GM18870 (cell line): ENCODE measurements around the gene ATG7.
"Not testable (repeated sequence)": the region's sequence is repeated elsewhere in the genome, so short reads cannot be mapped to it uniquely, and the experiment has no call there.

Experiments
- ATAC-seq: cut with Tn5 transposase; IDR thresholded peaks from one replicate; pipeline ENCODE4 v1.9.1; 2021; ENCODE audit warnings: moderate library complexity; ENCODE audit not compliant: unreplicated experiment

ATG7 gene

GRCh38 chr3:11385891-11386290 is 113.7 kb downstream of the ATG7 start:
- ATAC-seq, result no peak

GRCh38 chr3:11386465-11387113 is 114.4 kb downstream of the ATG7 start:
- no peak for ATAC-seq

- no peak for ATAC-seq
These were observed 117.4 kb downstream of the ATG7 start for GRCh38 chr3:11389386-11390268.

- no peak for ATAC-seq
These were observed 118.4 kb downstream of the ATG7 start for GRCh38 chr3:11390411-11391131.

- no peak for ATAC-seq
These were observed 119.1 kb downstream of the ATG7 start for GRCh38 chr3:11391174-11391879.

GRCh38 chr3:11392014-11392859 is 120.0 kb downstream of the ATG7 start:
- ATAC-seq, result no peak

- ATAC-seq, result no peak
These were observed 120.6 kb downstream of the ATG7 start for GRCh38 chr3:11392860-11393114.

GRCh38 chr3:11393401-11393800 is 121.2 kb downstream of the ATG7 start:
- no peak for ATAC-seq

- ATAC-seq, result no peak
These were observed 122.2 kb downstream of the ATG7 start for GRCh38 chr3:11394392-11394791.

GRCh38 chr3:11400213-11400612 is 128.0 kb downstream of the ATG7 start:
- no peak for ATAC-seq

GRCh38 chr3:11401434-11401833 is 129.2 kb downstream of the ATG7 start:
- ATAC-seq, result no peak

- no peak for ATAC-seq
These were observed 133.1 kb downstream of the ATG7 start for GRCh38 chr3:11405323-11405722.

- ATAC-seq, result no peak
These were observed 135.4 kb downstream of the ATG7 start for GRCh38 chr3:11407644-11408043.

GRCh38 chr3:11408324-11408859 is 136.2 kb downstream of the ATG7 start:
- not testable (repeated sequence) for ATAC-seq

- ATAC-seq, result no peak
These were observed 138.4 kb downstream of the ATG7 start for GRCh38 chr3:11410564-11410963.

- ATAC-seq, result no peak
These were observed 139.8 kb downstream of the ATG7 start for GRCh38 chr3:11411956-11412355.

- ATAC-seq, result no peak
These were observed 140.9 kb downstream of the ATG7 start for GRCh38 chr3:11413071-11413470.

GRCh38 chr3:11415099-11415498 is 142.9 kb downstream of the ATG7 start:
- ATAC-seq, result no peak

GRCh38 chr3:11420066-11420465 is 147.9 kb downstream of the ATG7 start:
- no peak for ATAC-seq

- no peak for ATAC-seq
These were observed 150.1 kb downstream of the ATG7 start for GRCh38 chr3:11422291-11422690.
